GM21526 (cell line): ENCODE measurements around the gene SPTBN4.
A peak's percentile ranks its signal among the peaks of the same experiment; 100 is the strongest.
"Not testable (repeated sequence)": the region's sequence is repeated elsewhere in the genome, so short reads cannot be mapped to it uniquely, and the experiment has no call there.

Experiments
- ATAC-seq: cut with Tn5 transposase; IDR thresholded peaks from one replicate; pipeline ENCODE4 v1.9.1; 2021; ENCODE audit warnings: moderate library complexity; ENCODE audit not compliant: unreplicated experiment, low FRiP score

SPTBN4 gene

DNA sequence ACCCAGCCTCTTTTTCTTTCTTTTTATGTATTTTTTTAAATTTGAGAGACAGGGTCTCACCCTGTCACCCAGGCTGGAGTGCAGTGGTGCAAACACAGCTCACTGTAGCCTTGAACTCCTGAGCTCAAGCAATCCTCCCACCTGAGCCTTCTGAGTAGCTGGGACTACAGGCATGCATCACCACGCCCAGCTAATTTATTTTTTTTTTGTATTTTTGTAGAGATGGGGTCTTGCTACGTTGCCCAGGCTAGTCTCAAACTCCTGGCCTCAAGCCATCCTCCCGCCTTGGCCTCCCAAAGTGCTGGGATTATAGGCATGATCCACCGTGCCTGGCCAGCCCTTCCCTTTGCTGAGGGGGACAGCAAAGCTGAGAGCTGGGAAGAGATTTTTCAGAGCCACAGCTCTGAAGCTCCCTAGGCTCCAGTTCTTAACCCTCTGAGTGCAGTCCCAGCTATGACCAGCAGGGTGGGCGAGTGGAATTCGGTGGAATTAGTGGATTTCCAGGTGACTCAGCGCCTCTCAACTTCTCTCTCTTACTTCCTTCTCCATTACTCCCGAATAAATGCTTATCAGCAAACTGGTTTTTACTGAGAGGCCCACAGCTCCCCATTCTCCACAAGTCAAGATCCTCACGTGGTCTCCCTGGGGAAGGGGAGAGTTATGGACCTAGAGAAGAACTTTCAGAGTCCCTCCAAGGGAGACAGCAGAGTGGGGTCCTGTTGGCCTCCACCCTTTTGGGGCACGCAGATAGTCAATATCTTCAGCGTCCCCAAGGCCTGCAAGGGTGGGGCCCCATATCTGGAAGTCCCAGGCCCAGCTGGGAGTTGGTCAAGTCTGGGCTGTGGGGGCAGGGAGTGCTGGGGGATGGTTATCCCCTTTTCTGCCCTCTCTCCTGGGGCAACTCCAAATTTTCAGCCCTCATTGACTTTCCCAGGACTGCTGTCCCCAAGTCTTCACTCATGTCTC, 2.5 kb upstream of the SPTBN4 start:
- ATAC-seq = no peak

DNA sequence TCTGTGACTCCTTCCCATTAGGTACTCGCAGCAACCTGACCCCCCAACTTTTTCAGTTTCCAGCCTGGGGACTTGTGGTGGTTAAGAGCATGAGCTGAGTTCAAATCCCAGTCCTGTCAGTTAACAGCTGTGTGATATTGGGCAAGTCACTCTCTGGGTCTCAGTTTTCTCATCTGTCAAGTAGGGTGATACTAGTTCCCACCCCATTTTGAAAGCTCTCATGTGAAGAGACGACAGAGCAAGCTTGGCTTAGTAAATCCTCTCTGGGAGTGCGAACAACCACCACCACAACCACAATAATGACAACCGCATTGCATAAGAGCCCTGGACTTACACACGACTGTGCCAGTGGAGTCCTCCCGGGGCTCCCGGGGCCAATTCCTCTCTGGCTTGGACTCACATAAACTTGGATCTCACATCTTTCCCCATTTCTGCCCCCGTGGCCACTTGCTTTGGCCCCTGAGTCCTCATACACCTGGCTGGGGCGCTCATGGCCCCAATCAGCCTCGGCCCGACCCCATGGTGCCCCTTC, 1.7 kb upstream of the SPTBN4 start:
- no peak for ATAC-seq

DNA sequence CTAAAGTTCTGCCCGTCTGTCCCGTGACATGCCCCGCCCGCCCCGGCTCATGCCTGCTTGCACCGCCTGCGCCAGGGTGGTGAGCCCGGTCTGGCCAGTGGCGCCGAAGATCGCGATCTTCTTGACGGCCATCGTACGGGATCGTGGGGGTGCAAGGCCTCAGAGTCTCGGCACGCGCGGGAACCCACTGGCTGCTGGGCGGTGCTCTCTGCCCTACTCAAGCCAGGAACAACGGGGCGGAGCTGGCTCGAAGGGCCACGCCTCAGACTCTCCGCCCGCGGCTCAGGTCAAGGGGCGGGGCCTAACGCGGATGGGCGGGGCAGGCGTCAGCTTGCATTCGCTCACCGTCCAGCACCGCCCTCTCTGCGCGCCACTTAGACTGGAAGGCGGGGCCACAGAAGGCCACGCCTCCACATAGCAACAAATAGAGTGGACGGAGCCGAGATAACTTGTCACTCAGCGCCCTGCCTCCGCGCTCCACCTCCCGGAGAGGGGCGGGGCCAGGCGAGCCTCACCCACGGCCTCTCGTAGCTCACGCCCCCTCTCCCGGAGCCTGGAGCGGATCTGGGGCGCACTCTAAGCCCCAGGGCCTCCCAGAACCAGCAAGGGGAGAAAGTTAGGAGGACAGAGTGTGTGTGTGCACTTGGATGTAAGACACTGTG, 1.1 kb upstream of the SPTBN4 start, which contains the start of gene BLVRB:
BLVRB (minus strand) TSS at position 189 of the 662 bp plus-strand sequence; CDS start at position 132, 57 bp downstream.
- peak; percentile 79 for ATAC-seq

DNA sequence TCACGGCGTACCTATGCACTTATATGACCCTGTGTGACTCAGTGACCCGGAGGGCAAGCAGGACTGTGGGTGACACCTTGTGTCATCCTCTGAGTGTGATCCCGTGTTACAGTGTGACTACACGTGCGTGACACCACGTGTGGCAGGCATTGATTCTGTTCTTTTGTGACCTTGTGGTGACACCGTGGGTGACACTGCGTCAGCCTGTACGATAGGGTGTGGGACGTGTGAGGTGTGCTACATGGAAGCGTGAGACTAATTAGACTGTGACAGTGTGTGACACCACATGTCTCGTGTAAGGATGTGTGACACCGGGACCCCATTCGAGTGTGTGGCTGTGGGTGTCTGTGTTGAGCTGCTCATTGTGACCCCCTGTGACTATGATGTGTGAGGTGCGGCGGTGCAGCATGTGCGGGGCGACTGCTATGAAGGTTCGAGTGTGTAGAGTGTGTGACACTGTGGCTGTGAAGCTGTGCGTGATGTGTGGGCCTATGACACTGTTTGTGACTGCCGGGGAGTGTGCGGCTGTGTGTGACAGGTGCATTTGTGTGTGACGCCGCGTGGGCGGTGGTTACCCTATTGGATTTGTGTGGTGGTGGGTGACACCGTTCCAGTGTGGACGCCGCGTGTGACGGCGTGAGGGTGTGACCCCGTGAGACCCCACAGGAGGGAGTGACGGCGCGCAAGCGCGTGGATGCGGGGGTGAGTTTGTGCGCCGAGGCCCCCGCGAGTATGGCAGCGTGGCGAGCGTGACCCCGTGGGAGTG, 399 bp upstream of the SPTBN4 start:
- ATAC-seq = peak; percentile 36

DNA sequence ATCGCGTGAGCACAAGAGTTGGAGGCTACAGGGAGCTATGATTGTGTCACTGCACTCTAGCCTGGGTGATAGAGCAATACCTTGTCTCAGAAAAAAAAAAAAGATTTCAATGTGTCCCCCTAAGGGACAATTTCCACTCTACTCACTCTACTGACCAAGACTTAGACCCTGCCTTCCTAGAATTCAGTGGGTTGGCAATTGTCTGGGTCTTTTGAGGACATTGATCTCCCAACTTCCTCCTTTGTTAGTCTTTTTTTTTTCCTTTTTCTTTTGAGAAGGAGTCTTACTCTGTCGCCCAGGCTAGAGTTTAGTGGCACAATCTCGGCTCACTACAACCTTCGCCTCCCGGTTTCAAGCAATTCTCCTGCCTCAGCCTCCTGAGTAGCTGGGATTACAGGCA, 2.2 kb downstream of the SPTBN4 start:
- no peak for ATAC-seq

DNA sequence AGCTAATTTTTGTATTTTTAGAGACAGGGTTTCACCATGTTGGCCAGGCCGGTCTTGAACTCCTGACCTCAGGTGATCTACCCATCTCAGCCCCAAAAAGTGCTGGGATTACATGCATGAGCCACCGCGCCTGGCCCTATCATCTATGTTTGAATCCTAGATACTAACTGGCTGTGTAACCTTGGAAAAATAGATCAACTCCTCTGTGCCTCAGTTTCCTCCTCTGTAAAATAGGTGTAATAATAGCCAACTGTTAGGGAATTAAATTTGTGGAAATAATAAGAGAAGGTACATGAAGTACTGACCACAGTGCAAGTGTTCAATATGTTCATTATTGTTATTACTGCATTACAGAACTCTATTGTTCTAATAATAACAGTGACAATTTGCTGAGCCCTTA, 4.3 kb downstream of the SPTBN4 start:
- no peak for ATAC-seq

DNA sequence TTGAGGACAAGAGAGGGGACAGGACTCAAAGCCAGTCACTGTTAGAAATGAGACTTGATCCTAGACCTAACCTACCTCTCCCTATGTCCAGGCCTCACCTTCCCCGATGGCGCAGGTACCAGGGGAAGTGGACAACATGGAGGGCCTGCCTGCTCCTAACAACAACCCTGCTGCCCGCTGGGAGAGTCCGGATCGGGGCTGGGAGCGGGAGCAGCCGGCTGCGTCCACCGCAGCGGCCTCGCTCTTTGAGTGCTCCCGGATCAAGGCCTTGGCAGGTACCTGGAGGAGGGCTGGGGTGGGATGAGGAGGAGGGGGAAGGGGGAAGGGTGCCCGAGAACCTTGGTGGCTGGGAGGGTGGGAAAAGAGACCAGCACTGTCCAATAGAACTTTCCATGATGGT, 5.7 kb downstream of the SPTBN4 start:
- no peak for ATAC-seq

DNA sequence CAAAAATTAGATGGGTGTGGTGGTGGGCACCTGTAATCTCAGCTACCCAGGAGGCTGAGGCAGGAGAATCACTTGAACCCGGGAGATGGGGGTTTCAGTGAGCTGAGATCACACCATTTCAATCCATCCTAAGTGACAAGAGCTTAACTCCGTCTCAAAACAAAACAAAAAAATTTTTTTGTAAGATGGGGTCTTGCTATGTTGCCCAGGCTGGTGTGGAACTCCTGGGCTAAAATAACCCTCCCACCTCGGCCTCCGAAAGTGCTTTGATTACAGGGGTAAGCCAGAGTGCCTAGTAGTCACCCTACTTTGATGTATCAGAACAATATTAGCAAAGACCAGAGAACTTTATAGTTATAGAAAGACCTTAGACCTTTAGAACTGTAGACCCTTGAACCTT, 7.9 kb downstream of the SPTBN4 start:
- no peak for ATAC-seq

DNA sequence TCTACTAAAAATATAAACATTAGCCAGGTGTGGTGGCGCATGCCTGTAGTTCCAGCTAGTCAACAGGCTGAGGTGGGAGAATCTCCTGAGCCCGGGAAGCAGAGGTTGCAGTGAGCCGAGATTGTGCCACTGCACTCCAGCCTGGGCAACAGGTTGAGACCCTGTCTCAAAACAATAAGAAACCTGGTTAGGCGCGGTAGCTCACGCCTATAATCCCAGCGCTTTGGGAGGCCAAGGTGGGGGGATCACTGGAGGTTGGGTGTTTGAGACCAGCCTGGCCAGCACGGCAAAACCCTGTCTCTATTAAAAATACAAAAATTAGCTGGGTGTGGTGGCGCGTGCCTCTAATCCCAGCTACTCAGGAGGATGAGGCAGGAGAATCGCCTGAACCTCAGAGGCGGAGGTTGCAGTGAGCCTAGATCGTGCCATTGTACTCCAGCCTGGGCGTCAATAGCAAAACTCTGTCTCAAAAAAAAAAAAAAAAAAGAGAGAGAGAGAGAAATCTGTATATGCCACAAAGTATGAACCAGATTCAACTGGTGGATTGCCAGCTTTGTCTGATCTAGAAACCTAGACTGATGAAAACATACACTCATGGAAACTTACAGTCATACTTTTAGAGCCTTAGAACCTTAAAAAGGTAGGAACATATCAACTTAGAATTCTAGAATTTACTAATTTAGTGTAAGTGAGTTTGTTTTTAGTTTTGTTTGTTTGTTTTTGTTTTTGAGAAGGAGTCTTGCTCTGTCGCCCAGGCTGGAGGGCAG, 9.3 kb downstream of the SPTBN4 start:
- ATAC-seq = not testable (repeated sequence)

DNA sequence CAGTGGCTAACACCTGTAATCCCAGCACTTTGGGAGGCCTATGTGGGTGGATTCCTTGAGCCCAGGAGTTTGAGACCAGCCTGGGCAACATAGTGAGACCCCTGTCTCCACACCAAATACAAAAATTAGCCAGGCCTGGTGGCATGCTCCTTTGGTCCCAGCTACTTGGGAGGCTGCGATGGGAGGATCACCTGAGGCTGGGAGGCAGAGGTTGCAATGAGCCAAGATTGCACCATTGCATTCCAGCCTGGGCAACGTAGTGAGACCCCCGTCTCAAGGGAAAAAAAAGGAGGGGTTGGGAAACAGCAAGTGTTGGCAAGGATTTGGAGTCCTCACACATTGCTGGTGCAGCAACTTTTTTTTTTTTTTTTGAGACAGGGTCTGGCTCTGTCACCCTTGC, 19.2 kb downstream of the SPTBN4 start:
- no peak for ATAC-seq

DNA sequence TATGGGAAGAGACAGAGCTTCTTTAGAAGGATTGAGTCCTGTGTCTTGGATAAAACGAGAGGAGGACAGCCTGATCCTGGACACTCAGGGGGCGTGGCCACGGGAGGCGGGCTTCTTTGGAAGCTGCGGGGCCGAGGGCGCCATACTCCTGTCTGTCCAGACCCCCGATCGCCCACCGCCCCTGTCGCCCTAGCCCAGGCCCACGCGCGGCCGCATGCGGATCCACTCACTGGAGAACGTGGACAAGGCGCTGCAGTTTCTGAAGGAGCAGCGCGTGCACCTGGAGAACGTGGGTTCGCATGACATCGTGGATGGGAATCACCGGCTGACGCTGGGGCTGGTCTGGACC, 23.1 kb downstream of the SPTBN4 start:
- ATAC-seq = no peak

DNA sequence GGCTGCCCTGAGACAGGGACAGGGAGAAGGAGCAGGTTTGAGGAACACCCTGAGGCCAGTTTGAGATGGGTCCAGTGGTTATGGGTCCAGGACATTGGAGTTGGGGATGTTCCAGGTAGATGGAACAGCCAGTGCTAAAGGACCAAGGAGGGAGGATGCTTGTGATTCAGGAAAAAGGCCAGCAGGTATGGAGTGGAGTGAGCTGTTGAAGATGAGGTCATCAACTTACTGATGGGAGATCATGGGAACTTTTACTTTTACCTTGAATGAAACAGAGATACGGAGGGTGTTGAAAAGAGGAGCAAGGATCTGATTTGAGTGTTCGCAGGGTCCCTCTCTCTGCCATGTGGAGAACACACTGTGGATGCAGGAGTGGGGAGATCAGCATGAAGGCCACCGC, 25.5 kb downstream of the SPTBN4 start:
- no peak for ATAC-seq

DNA sequence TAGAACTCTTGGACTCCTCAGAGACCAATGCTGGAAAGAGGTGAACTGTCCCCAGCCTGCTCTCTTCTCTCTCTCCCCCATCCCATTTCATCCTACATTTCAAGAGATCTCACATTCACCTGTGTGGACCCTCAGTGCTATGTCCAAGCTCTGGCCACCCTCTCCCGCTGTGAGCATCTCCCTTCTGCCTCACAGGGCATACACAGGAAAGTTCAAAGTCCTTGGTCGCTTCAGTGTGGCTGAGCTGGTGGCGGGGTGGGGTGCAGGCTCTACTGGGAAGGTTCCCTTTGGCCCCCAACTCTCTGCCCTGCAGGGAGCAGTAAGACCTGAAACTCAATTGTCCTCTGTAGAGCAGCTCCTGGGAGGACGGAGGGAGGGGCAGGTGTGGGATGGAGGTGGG, 27.0 kb downstream of the SPTBN4 start:
- no peak for ATAC-seq

DNA sequence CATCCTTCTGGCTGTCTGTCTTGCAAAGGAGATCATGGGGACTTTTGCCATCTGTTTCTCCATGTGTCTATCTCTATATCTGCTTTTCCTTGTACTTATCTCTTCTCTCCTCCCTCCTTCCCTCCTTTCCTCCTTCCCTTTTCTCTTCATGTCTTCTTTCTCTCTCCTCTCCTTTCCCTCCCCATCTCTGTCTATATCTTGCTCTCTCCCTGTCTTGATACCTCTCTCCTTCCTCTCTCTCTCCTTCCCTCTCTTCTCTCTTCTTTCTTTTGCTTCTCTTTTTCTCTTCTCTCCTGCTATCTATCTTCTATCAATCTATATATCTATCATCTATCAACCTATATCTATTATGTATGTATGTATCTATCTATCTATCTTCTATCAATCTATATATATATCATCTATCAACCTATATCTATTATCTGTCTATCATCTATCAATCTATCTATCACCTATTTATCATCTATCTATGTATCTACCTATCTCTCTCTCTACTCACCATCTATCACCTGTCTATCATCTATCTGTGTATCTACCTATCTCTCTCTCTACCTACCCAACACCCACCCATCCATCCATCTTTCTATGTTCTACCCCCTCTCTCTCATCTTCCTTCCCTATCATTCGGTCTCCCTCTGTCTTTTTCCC, 27.5 kb downstream of the SPTBN4 start:
- no peak for ATAC-seq

DNA sequence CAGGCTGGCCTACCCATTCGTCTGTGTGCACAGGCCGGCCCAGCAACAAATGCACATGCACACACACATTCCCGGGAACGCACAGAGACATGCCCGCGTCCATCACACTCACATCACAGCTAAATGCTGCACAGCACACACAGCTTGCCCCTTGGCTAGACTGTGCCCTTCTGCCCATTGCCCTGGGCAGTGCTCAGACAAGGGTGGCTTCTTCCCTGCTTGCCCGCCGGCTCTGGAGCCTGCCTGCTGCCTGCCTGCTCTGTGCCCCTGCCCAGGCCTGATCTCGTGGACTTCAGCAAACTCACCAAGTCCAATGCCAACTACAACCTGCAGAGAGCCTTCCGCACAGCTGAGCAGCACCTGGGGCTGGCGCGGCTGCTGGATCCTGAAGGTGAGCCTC, 30.4 kb downstream of the SPTBN4 start:
- no peak for ATAC-seq

DNA sequence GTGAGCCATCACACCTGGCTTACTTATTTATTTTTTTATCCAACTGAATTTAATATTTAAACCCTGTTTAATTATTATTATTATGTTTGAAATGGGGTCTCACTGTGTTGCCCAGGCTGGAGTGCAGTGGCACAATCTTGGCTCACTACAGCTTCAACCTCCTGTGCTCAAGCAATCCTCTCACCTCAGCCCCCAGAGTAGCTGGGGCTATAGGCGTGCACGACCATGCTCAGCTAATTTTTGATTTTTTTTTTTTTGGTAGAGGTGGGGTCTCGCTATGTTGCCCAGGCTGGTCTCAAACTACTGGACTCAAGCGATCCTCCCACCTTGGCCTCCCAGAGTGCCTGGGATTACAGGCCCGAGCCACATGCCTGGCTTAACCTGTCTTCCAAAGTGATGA, 32.5 kb downstream of the SPTBN4 start:
- no peak for ATAC-seq

DNA sequence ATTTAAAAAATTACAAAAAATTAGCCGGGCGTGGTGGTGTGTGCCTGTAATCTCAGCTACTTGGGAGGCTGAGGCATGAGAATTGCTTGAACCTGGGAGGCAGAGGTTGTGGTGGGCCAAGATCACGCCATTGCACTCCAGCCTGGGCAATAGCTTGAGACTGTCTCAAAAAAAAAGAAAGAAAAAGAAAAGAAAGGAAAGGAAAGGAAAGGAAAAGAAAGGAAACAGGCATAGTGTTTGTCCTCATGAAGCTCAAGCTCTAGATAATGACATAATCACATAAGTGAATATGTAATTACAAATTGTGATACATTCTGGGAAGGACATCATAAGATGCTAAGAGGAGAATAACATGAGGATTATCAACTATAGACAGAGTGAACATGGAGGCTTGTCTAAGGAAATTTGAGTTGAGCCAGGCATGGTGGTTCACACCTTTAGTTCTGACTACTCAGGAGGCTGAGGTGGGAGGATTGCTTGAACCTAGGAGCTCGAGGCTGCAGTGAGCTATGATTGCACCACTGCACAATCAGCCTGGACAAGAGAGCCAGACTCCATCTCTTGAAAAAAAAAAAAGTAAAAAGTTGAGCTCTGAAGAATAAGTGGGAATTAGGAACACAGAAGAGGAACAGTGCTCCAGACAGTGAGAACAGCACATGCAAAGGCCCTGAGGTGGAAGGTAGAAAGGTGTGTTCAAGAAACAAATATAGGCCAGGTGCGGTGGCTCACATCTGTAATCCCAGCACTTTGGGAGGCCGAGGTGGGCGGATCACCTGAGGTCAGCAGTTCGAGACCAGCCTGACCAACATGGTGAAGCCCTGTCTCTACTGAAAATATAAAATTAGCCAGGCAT, 34.1 kb downstream of the SPTBN4 start:
- not testable (repeated sequence) for ATAC-seq

DNA sequence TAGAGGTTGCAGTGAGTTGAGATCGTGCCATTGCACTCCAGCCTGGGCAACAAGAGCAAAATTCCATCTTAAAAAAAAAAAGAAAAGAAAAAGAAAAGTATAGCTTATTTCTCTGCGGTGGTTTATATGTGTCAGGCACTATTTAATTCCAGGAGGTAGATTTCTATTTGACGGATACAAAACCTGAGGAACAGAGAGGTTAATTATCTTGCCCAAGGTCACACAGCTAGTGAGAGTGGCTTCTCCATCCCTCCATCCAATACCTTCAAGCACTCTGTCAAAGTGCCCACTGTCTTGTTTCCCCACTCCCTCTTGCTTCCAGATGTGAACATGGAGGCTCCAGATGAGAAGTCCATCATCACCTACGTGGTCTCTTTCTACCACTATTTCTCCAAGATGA, 34.8 kb downstream of the SPTBN4 start:
- ATAC-seq = no peak

DNA sequence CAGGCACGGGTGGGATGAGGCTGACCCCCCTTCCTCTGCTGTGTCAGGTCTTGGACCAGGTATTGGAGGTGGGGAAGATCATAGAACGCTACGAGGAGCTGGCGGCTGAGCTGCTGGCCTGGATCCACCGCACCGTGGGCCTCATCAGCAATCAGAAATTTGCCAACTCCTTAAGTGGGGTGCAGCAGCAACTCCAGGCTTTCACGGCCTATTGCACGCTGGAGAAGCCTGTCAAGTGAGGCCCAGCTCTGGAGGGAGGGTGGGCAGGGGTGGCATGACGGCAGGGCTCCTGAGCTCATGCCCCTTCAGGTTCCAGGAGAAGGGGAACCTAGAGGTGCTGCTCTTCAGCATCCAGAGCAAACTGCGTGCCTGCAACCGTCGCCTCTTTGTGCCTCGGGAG, 35.3 kb downstream of the SPTBN4 start:
- no peak for ATAC-seq
